Neuronal stem cell (in vitro differentiated cells): ENCODE results near the gene KIF6.
A peak's percentile ranks its signal among the peaks of the same experiment; 100 is the strongest.

ENCODE experiments used
- DNase-seq: peaks from one replicate; pipeline ENCODE4 v3.0.0-alpha.2; 2013; ENCODE audit warnings: low spot score
- H2AFZ ChIP-seq: one replicate; pipeline ENCODE4 v1.6.1; 2013; ENCODE audit warnings: mild to moderate bottlenecking, low read length, inconsistent platforms
- H2AK5ac ChIP-seq: 2 replicates; pipeline ENCODE4 v1.6.1; 2013; ENCODE audit warnings: low read depth, mild to moderate bottlenecking, inconsistent platforms, low read length, moderate library complexity, mixed read lengths
- H2BK120ac ChIP-seq: 2 replicates; pipeline ENCODE4 v1.6.1; 2013; ENCODE audit warnings: low read depth, mild to moderate bottlenecking, inconsistent platforms, low read length, moderate library complexity, mixed read lengths
- H2BK12ac ChIP-seq: one replicate; pipeline ENCODE4 v1.6.1; 2013; ENCODE audit warnings: low read length, inconsistent platforms
- H2BK15ac ChIP-seq: 2 replicates; pipeline ENCODE4 v1.6.1; 2013; ENCODE audit warnings: mild to moderate bottlenecking, low read length, inconsistent platforms, mixed read lengths
- H2BK5ac ChIP-seq: one replicate; pipeline ENCODE4 v1.6.1; 2013; ENCODE audit warnings: inconsistent platforms, mild to moderate bottlenecking, low read length, moderate library complexity
- H3K14ac ChIP-seq: one replicate; pipeline ENCODE4 v1.6.1; 2013; ENCODE audit warnings: low read length, inconsistent platforms
- H3K18ac ChIP-seq: 2 replicates; pipeline ENCODE4 v1.6.1; 2013; ENCODE audit warnings: low read length, inconsistent platforms
- H3K23ac ChIP-seq: 2 replicates; pipeline ENCODE4 v1.6.1; 2013; ENCODE audit warnings: low read depth, mild to moderate bottlenecking, mixed read lengths, low read length, inconsistent platforms; ENCODE audit not compliant: poor library complexity
- H3K27ac ChIP-seq: replicated peaks from 3 replicates; pipeline ENCODE4 v1.5.1; 2013; ENCODE audit warnings: low read length, inconsistent platforms
- H3K27me3 ChIP-seq, 3 experiments: 2 replicates each; pipeline ENCODE4 v1.6.1; 2013; ENCODE audit warnings: low read length in 3 of 3, mild to moderate bottlenecking in 2 of 3, inconsistent platforms in 1 of 3, low read depth in 1 of 3, mixed read lengths in 1 of 3, moderate library complexity in 1 of 3; ENCODE audit not compliant: control insufficient read depth in 3 of 3, insufficient read depth in 3 of 3
- H3K36me3 ChIP-seq, 2 donors: replicated peaks in 1 of 2; 2 replicates each; pipeline ENCODE4 v1.6.1; 2013; ENCODE audit warnings: low read length in 2 of 2; ENCODE audit not compliant: control insufficient read depth in 2 of 2, insufficient read depth in 2 of 2
- H3K4ac ChIP-seq: 2 replicates; pipeline ENCODE4 v1.6.1; 2013; ENCODE audit warnings: inconsistent platforms, mild to moderate bottlenecking, low read length, moderate library complexity
- H3K4me1 ChIP-seq, 2 donors: 1 replicate in 1 of 2; 2 replicates in 1 of 2; pipeline ENCODE4 v1.6.1; 2013; ENCODE audit warnings: low read length in 2 of 2, low read depth in 1 of 2; ENCODE audit not compliant: control insufficient read depth in 2 of 2, insufficient read depth in 1 of 2
- H3K4me2 ChIP-seq: one replicate; pipeline ENCODE4 v1.6.1; 2013; ENCODE audit warnings: mild to moderate bottlenecking, low read length, inconsistent platforms; ENCODE audit not compliant: insufficient read depth, poor library complexity, severe bottlenecking
- H3K4me3 ChIP-seq, 2 donors: 2 replicates each; pipeline ENCODE4 v1.5.1; 2013; ENCODE audit warnings: low read length in 2 of 2, mild to moderate bottlenecking in 2 of 2, inconsistent platforms in 1 of 2, moderate library complexity in 1 of 2
- H3K79me1 ChIP-seq: one replicate; pipeline ENCODE4 v1.6.1; 2013; ENCODE audit warnings: low read depth, mild to moderate bottlenecking, inconsistent platforms, low read length, moderate library complexity
- H3K9ac ChIP-seq: one replicate; pipeline ENCODE4 v1.6.1; 2013; ENCODE audit warnings: mild to moderate bottlenecking, low read depth, low read length, inconsistent platforms; ENCODE audit not compliant: poor library complexity
- H3K9me3 ChIP-seq, 2 donors: replicated peaks in 1 of 2; 2 replicates each; pipeline versions ENCODE3 to v1.6.1; 2013; ENCODE audit warnings: low read length in 2 of 2, mild to moderate bottlenecking in 2 of 2, inconsistent platforms in 1 of 2, low read depth in 1 of 2, mixed read lengths in 1 of 2, moderate library complexity in 1 of 2; ENCODE audit not compliant: control insufficient read depth in 2 of 2, insufficient read depth in 1 of 2
- H4K8ac ChIP-seq: one replicate; pipeline ENCODE4 v1.6.1; 2013; ENCODE audit warnings: low read depth, mild to moderate bottlenecking, inconsistent platforms, low read length, moderate library complexity
- H4K91ac ChIP-seq: one replicate; pipeline ENCODE4 v1.6.1; 2013; ENCODE audit warnings: low read length, low read depth, mild to moderate bottlenecking, inconsistent platforms; ENCODE audit not compliant: poor library complexity
- WGBS, 2 donors: extraction: QIAGEN DNeasy Blood & Tissue Kit; methylation state at CpG; one replicate each; pipeline ENCODE4 v1.1.7; 2013; ENCODE audit warnings: missing lambda C conversion rate in 2 of 2, mixed read lengths in 1 of 2; ENCODE audit not compliant: insufficient read length in 2 of 2, insufficient replicate concordance in 1 of 2; ENCODE audit errors: extremely low coverage in 2 of 2; 5-methylcytosine and 5-hydroxymethylcytosine counted together

The KIF6 gene

DNA sequence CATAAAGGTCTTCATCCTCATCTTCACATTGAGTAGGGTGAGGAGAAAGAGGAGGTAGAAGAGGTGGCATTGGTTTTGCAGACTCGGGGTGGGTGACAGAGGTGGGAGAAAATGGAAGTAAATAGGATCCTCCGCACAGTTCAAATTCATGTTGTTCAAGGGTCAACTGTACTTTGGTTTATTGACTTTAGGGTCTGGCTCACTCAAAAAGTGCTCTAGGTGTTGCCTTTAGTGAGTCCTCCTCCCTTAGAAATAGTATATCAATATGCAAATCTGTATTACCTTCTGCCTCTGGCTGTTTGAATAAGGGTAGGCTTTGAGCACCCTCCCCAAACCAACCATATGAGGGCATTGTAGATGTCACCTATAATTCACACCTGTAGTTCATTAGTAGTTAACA is 54.7 kb downstream of the KIF6 start:
- Histone ChIP-seq H2AFZ (no peak overlapping the region), H2BK5ac (no peak overlapping the region), H2BK120ac (no peak overlapping the region), H3K4me2 (no peak overlapping the region), H3K14ac (no peak overlapping the region), H3K4me3 (no peak overlapping the region), H4K91ac (no peak overlapping the region), H3K9me3 (peaks cover 0 to 6% of the 10 kb centered on the region in 2 donors), H3K9ac (no peak overlapping the region), H2BK15ac (no peak overlapping the region), H4K8ac (no peak overlapping the region), H3K79me1 (no peaks in the 10 kb centered on the region), H3K18ac (no peak overlapping the region), H2AK5ac (no peak overlapping the region), H3K27ac (no peak overlapping the region), H2BK12ac (no peak overlapping the region), H3K4me1 (peaks cover 0 to 5% of the 10 kb centered on the region in 2 donors), H3K36me3 (peaks cover 0 to 6% of the 10 kb centered on the region in 2 donors), H3K4ac (no peak overlapping the region), H3K27me3 (no peaks in the 10 kb centered on the region), H3K23ac (no peak overlapping the region)
- no CpG with 5 or more reads among the region's 2 CpGs for WGBS, 2 donors
- DNase-seq: no peak

- peaks cover 0 to 5% of the 10 kb centered on the region in 2 donors for H3K4me1 ChIP-seq
- H3K79me1 ChIP-seq: no peaks in the 10 kb centered on the region
- no peak overlapping the region for H4K91ac ChIP-seq
- DNase-seq: no peak
- no peak overlapping the region for H2BK120ac ChIP-seq
- no peak overlapping the region for H3K4me3 ChIP-seq
- no peak overlapping the region for H3K4me2 ChIP-seq
- H3K23ac ChIP-seq: no peak overlapping the region
- peaks cover 0 to 4% of the 10 kb centered on the region in 2 donors for H3K9me3 ChIP-seq
- no peak overlapping the region for H3K4ac ChIP-seq
- no peak overlapping the region for H3K9ac ChIP-seq
- no peak overlapping the region for H3K27ac ChIP-seq
- no peak overlapping the region for H4K8ac ChIP-seq
- no peak overlapping the region for H2AFZ ChIP-seq
- no peak overlapping the region for H2BK5ac ChIP-seq
- no peak overlapping the region for H3K14ac ChIP-seq
- no CpG with 5 or more reads among the region's 5 CpGs for WGBS, 2 donors
- H3K36me3 ChIP-seq: peaks cover 0 to 6% of the 10 kb centered on the region in 2 donors
- H3K18ac ChIP-seq: no peak overlapping the region
- no peak overlapping the region for H2AK5ac ChIP-seq
- no peak overlapping the region for H2BK15ac ChIP-seq
- no peak overlapping the region for H2BK12ac ChIP-seq
- H3K27me3 ChIP-seq: no peaks in the 10 kb centered on the region
These were observed 55.2 kb downstream of the KIF6 start for GRCh38 chr6:39669973-39670342.

GRCh38 chr6:39669207-39669972 is 55.8 kb downstream of the KIF6 start:
- Histone ChIP-seq H2AK5ac (no peak overlapping the region), H2BK120ac (no peak overlapping the region), H4K91ac (no peak overlapping the region), H2AFZ (no peak overlapping the region), H3K4me2 (no peak overlapping the region), H3K27ac (no peak overlapping the region), H2BK12ac (no peak overlapping the region), H3K27me3 (no peaks in the 10 kb centered on the region), H3K4ac (no peak overlapping the region), H3K14ac (no peak overlapping the region), H2BK5ac (no peak overlapping the region), H3K23ac (no peak overlapping the region), H3K18ac (peak overlapping the region; percentile 15), H3K4me3 (no peak overlapping the region), H3K36me3 (peaks cover 0 to 6% of the 10 kb centered on the region in 2 donors), H3K9me3 (peaks cover 0 to 4% of the 10 kb centered on the region in 2 donors), H3K79me1 (no peaks in the 10 kb centered on the region), H3K4me1 (peaks cover 0 to 5% of the 10 kb centered on the region in 2 donors), H4K8ac (no peak overlapping the region), H2BK15ac (no peak overlapping the region), H3K9ac (no peak overlapping the region)
- no CpG with 5 or more reads among the region's 8 CpGs for WGBS, 2 donors
- DNase-seq: no peak

DNA sequence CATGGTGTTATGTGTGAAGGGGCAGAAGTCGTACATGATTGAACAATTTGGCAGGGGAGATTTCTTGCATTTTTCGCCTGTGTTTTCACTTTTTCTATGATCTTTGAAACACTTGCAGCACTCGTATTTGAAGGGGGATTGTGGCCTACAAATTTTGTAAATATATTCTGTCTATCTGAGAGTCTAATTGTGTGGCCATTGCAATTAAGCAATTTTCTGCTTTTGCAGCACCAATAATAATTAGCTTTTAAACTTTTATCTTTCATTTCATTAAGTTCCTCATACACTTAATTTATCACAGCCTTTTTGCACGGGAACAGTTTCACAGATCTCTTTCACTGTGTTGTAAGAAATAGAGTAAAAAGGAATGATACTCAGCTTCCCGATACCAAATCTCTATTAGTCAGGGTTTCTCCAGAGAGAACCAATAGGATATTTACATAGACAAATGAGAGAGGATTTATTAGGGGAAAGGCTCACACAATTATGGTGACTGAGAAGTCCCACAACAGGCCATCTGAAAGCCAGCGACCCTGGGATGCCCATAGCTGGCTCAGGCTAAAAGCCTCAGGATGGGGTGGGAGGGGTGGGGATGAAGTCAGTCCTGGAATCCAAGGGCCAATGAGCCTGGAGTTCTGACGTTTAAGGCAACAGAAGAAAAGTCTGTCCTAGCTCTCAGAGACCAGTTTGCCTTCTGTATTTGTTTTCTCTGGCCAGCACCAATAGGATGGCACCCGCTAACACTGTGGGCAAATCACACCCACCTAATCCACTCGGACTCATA is 58.3 kb downstream of the KIF6 start:
- Histone ChIP-seq H3K23ac (no peak overlapping the region), H2BK5ac (no peak overlapping the region), H3K4ac (no peak overlapping the region), H2BK15ac (no peak overlapping the region), H2BK12ac (no peak overlapping the region), H3K27me3 (no peaks in the 10 kb centered on the region), H4K91ac (no peak overlapping the region), H3K4me3 (no peak overlapping the region), H2AFZ (peak overlapping the region; percentile 57), H3K9me3 (no peaks in the 10 kb centered on the region), H3K36me3 (peaks cover 0 to 2% of the 10 kb centered on the region in 2 donors), H3K79me1 (no peaks in the 10 kb centered on the region), H3K4me1 (peaks cover 0 to 5% of the 10 kb centered on the region in 2 donors), H2BK120ac (no peak overlapping the region), H3K9ac (no peak overlapping the region), H3K18ac (no peak overlapping the region), H4K8ac (no peak overlapping the region), H3K4me2 (no peak overlapping the region), H3K14ac (no peak overlapping the region), H3K27ac (no peak overlapping the region), H2AK5ac (no peak overlapping the region)
- DNase-seq: no peak
- WGBS, 2 donors: no CpG with 5 or more reads among the region's 9 CpGs
